OCI-LY7 (cell line): Measurements from ENCODE around the gene WDR48. TPM values are rescaled to one million over a fixed set of nuclear protein-coding genes. Genes with fewer than 3 reads are reported as not detected.

Experiments
- BruUV-seq: library from RNA; stranded (reverse); fragments of 400-500 nt; replicated peaks from 2 replicates; lab custom pipeline; 2021; lab: Mats Ljungman, UMichigan
- CTCF ChIA-PET: fragments of 300-600 bp; sonication (Branson Sonifier 250); formaldehyde crosslinking; loops from one replicate; lab custom pipeline; 2022; ENCODE audit warnings: antibody characterized with exemption; ENCODE audit not compliant: unreplicated experiment; lab: Charles Lee
- POLR2A ChIA-PET: fragments of 300-600 bp; sonication (Branson Sonifier 250); formaldehyde crosslinking; loops from one replicate; lab custom pipeline; 2022; ENCODE audit warnings: antibody characterized with exemption; lab: Charles Lee
- DNase-seq: peaks from one replicate; pipeline ENCODE4 v3.0.0-alpha.2; 2015; ENCODE audit warnings: low spot score
- H2AFZ ChIP-seq: fragments of 200-600 bp; sonication (generic), shearing (Covaris generic); 2 replicates; pipeline ENCODE4 v1.6.1; 2014; ENCODE audit warnings: mild to moderate bottlenecking, antibody characterized with exemption, low read length, moderate library complexity
- H3K27ac ChIP-seq: fragments of 200-600 bp; sonication (generic); 2 replicates; pipeline ENCODE4 v1.5.1; 2014; ENCODE audit warnings: mixed run types, low read depth, mild to moderate bottlenecking, moderate library complexity, low read length, inconsistent platforms; ENCODE audit not compliant: poor library complexity, severe bottlenecking
- H3K36me3 ChIP-seq: fragments of 200-600 bp; sonication (generic); 2 replicates; pipeline ENCODE4 v1.6.1; 2014; ENCODE audit warnings: mild to moderate bottlenecking, antibody characterized with exemption, low read length, moderate library complexity, mixed read lengths; ENCODE audit not compliant: insufficient read depth
- H3K4me1 ChIP-seq: fragments of 200-600 bp; sonication (generic); 2 replicates; pipeline ENCODE4 v1.5.1; 2014; ENCODE audit warnings: mild to moderate bottlenecking, low read length; ENCODE audit not compliant: insufficient read depth, poor library complexity, severe bottlenecking
- H3K4me2 ChIP-seq: fragments of 200-600 bp; sonication (generic); 2 replicates; pipeline ENCODE4 v1.6.1; 2014; ENCODE audit warnings: mild to moderate bottlenecking, low read length
- H3K4me3 ChIP-seq: fragments of 200-600 bp; sonication (generic); 2 replicates; pipeline ENCODE4 v1.5.1; 2014; ENCODE audit warnings: mild to moderate bottlenecking, low read depth, low read length; ENCODE audit not compliant: poor library complexity, severe bottlenecking
- H3K79me2 ChIP-seq: fragments of 200-600 bp; sonication (generic); 2 replicates; pipeline ENCODE4 v1.6.1; 2016; ENCODE audit warnings: low read depth, mild to moderate bottlenecking, low read length, moderate library complexity, mixed read lengths; ENCODE audit not compliant: insufficient read depth
- H3K9me2 ChIP-seq: fragments of 200-600 bp; sonication (generic); 2 replicates; pipeline ENCODE4 v1.6.1; 2016; ENCODE audit warnings: mild to moderate bottlenecking, low read length, mixed read lengths; ENCODE audit not compliant: insufficient read depth
- H3K9me3 ChIP-seq: fragments of 200-600 bp; sonication (generic); 2 replicates; pipeline ENCODE4 v1.6.1; 2014; ENCODE audit warnings: mild to moderate bottlenecking, mixed run types, low read length, mixed read lengths
- H4K20me1 ChIP-seq: fragments of 200-600 bp; sonication (generic); 2 replicates; pipeline ENCODE4 v1.6.1; 2014; ENCODE audit warnings: mild to moderate bottlenecking, antibody characterized with exemption, low read length, moderate library complexity, mixed read lengths; ENCODE audit not compliant: insufficient read depth
- EZH2phosphoT487 ChIP-seq: fragments of 200-600 bp; sonication (generic); IDR thresholded peaks from 2 replicates; pipeline ENCODE4 v1.6.1; 2018; ENCODE audit warnings: low read depth, borderline replicate concordance, mild to moderate bottlenecking, mixed run types, antibody characterized with exemption, low read length, moderate library complexity, mixed read lengths
- intact Hi-C: fragments of 100-400 bp; cut with micrococcal nuclease; formaldehyde crosslinking; loops from one replicate; pipeline ENCODE4 v1.10.0; 2022; ENCODE audit not compliant: unreplicated experiment
- total RNA-seq, 2 experiments: library from RNA; depleted of rRNA in 1 of 2; stranded (reverse); fragments of >200 nt in 1 of 2; shearing (Covaris generic) in 1 of 2; gene quantifications; 2 replicates each; pipeline ENCODE4 v1.2.3, GENCODE V29; 2014 to 2022
- TF ChIP-seq, protein P1 (sequence below): fragments of 200-600 bp; sonication (generic); conservative IDR thresholded peaks from 2 replicates; pipeline ENCODE4 v1.5.1; 2014; ENCODE audit warnings: mild to moderate bottlenecking, antibody characterized with exemption, low read length, moderate library complexity, mixed read lengths

The WDR48 gene
- total RNA-seq, 2 experiments from 2014 or later = 12.3 to 38.4 TPM

DNA sequence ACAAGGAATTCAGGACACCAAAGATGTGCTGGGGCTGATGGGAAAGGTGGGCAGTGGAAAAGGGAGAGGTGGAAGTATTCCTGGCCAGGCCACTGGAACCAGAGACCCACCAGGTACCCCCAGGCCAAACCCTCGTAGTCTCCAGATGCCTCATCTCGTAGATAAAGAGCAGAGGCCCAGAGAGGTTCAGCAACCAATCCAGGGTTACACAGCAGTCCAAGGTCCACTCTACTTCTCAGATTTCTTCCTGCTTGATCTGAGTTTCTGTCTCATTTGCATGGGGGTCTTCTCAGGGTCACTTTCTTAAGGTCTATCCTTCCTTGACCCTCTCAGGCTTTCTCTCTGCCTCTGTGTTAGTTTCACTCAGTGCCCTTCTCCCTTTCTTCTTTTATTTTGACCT lies 60.7 kb downstream of the WDR48 start:
- ChIA-PET CTCF (no interaction called here), POLR2A (no interaction called here)
- no peaks in the 10 kb centered on the region for H3K9me2 ChIP-seq
- H2AFZ ChIP-seq = no peak overlapping the region
- no peak overlapping the region for H3K27ac ChIP-seq
- H3K79me2 ChIP-seq = no peaks in the 10 kb centered on the region
- no TSS peak for BruUV-seq
- H3K9me3 ChIP-seq = no peaks in the 10 kb centered on the region
- TF ChIP-seq EZH2phosphoT487 = no peak
- TF ChIP-seq, protein P1, sequence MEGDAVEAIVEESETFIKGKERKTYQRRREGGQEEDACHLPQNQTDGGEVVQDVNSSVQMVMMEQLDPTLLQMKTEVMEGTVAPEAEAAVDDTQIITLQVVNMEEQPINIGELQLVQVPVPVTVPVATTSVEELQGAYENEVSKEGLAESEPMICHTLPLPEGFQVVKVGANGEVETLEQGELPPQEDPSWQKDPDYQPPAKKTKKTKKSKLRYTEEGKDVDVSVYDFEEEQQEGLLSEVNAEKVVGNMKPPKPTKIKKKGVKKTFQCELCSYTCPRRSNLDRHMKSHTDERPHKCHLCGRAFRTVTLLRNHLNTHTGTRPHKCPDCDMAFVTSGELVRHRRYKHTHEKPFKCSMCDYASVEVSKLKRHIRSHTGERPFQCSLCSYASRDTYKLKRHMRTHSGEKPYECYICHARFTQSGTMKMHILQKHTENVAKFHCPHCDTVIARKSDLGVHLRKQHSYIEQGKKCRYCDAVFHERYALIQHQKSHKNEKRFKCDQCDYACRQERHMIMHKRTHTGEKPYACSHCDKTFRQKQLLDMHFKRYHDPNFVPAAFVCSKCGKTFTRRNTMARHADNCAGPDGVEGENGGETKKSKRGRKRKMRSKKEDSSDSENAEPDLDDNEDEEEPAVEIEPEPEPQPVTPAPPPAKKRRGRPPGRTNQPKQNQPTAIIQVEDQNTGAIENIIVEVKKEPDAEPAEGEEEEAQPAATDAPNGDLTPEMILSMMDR = no peak
- H4K20me1 ChIP-seq = no peaks in the 10 kb centered on the region
- peaks cover 35% of the 10 kb centered on the region for H3K4me1 ChIP-seq
- no peak overlapping the region for H3K4me2 ChIP-seq
- H3K36me3 ChIP-seq = peaks cover 27% of the 10 kb centered on the region
- no peak overlapping the region for H3K4me3 ChIP-seq
- intact Hi-C loops = no loop called here
- DNase-seq = no peak

DNA sequence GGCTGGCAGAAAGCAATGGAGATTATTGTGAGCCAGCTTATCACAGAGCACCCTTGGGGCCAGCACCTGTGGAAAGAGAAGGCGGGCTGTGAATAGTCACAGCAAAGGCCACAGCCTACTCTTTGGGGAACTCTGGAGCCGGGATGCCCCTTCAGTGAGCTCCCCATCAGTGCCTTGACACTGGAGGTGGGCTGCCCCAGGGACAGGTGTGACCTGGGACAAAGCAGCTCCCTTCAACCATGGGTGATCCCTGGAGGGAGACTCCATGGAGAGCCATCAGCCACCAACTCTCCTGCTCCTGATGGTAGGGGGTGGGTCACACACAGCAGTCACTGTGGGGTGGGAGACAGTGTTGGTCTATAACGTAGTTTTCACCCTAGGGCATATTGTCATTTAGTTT lies 61.5 kb downstream of the WDR48 start:
- BruUV-seq = no TSS peak
- no peaks in the 10 kb centered on the region for H3K79me2 ChIP-seq
- ChIA-PET CTCF (no interaction called here), POLR2A (no interaction called here)
- H3K4me3 ChIP-seq = no peak overlapping the region
- TF ChIP-seq EZH2phosphoT487 = no peak
- DNase-seq = no peak
- H4K20me1 ChIP-seq = no peaks in the 10 kb centered on the region
- no peaks in the 10 kb centered on the region for H3K9me2 ChIP-seq
- no peaks in the 10 kb centered on the region for H3K9me3 ChIP-seq
- H3K4me2 ChIP-seq = no peak overlapping the region
- intact Hi-C loops = no loop called here
- no peak overlapping the region for H2AFZ ChIP-seq
- no peak overlapping the region for H3K27ac ChIP-seq
- H3K4me1 ChIP-seq = peaks cover 38% of the 10 kb centered on the region
- peaks cover 27% of the 10 kb centered on the region for H3K36me3 ChIP-seq

DNA sequence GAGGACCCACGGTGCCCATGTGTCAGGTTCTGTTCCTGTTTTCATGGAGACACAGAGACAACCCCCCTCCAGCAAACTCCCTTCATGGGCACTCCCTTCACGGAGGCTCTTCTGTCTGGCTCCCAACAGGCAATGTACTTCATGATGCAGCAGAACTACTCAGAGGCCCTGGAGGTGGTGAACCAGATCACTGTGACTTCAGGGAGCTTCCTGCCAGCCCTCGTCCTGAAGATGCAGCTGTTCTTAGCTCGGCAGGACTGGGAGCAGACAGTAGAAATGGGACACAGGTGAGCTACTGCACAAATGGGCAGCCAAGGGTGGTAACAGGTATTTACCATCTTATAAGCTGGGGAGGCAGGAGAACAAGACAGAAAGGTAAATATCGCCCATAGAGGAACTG lies 62.6 kb downstream of the WDR48 start:
- H3K9me3 ChIP-seq = no peaks in the 10 kb centered on the region
- H3K79me2 ChIP-seq = no peaks in the 10 kb centered on the region
- ChIA-PET CTCF (interaction anchor here (0.7 kb wide), 1 partner anchor 14 kb away, joined by 3 read pairs; no protein-coding TSS in a partner anchor), POLR2A (interaction anchor here (0.7 to 1.5 kb wide), 3 partner anchors 10 to 33 kb away, joined by 3 to 4 read pairs (median 3); no protein-coding TSS in a partner anchor)
- H2AFZ ChIP-seq = no peak overlapping the region
- H3K4me2 ChIP-seq = peak overlapping the region; percentile 41
- no peaks in the 10 kb centered on the region for H3K9me2 ChIP-seq
- intact Hi-C loops = no loop called here
- H4K20me1 ChIP-seq = no peaks in the 10 kb centered on the region
- H3K4me1 ChIP-seq = peaks cover 31% of the 10 kb centered on the region
- H3K36me3 ChIP-seq = peaks cover 34% of the 10 kb centered on the region
- no peak overlapping the region for H3K27ac ChIP-seq
- TF ChIP-seq, protein P1 = no peak
- no peak for TF ChIP-seq EZH2phosphoT487
- H3K4me3 ChIP-seq = no peak overlapping the region
- DNase-seq = peak; percentile 23
- BruUV-seq = no TSS peak
